Transverse colon (tissue), 4 donors: Measurements from ENCODE around the gene NCBP3. TPM values are rescaled to one million over a fixed set of nuclear protein-coding genes. Genes with fewer than 3 reads are reported as not detected.

Experiments used
- DNase-seq: peaks from one replicate; pipeline ENCODE4 v3.0.0-alpha.2; 2019
- H3K27ac ChIP-seq, 4 donors: fragments of 200-600 bp; sonication (generic); 2 replicates each; pipeline ENCODE4 v1.5.1; 2016 to 2018; ENCODE audit warnings: inconsistent platforms in 4 of 4
- H3K27me3 ChIP-seq: fragments of 200-600 bp; sonication (generic); 2 replicates; pipeline ENCODE4 v1.5.1; 2017; ENCODE audit warnings: inconsistent platforms
- H3K36me3 ChIP-seq, 4 donors: fragments of 200-600 bp; sonication (generic); 2 replicates each; pipeline ENCODE4 v1.5.1; 2017 to 2019; ENCODE audit warnings: inconsistent platforms in 4 of 4
- H3K4me1 ChIP-seq, 4 donors: fragments of 200-600 bp; sonication (generic); 2 replicates each; pipeline ENCODE4 v1.5.1; 2017 to 2020; ENCODE audit warnings: inconsistent platforms in 4 of 4
- H3K4me3 ChIP-seq, 4 donors: fragments of 200-600 bp; sonication (generic); 1 replicate in 1 of 4; 2 replicates in 3 of 4; pipeline versions ENCODE4 v1.5.1 to v1.6.1; 2017 to 2019; ENCODE audit warnings: inconsistent platforms in 4 of 4
- H3K9me3 ChIP-seq, 2 donors: fragments of 200-600 bp; sonication (generic); 2 replicates each; pipeline ENCODE4 v1.5.1; 2017 to 2019; ENCODE audit warnings: inconsistent platforms in 2 of 2
- EP300 ChIP-seq: sonication (generic); formaldehyde crosslinking; IDR thresholded peaks from one replicate; pipeline ENCODE4 v1.6.1; 2017; ENCODE audit warnings: antibody characterized with exemption, low read depth
- POLR2A ChIP-seq: fragments of 450-650 bp; IDR thresholded peaks from one replicate; pipeline ENCODE4 v1.6.1; 2016; ENCODE audit warnings: antibody characterized with exemption, mild to moderate bottlenecking, moderate library complexity
- POLR2AphosphoS5 ChIP-seq, 3 donors: sonication (generic); formaldehyde crosslinking; IDR thresholded peaks; one replicate each; pipeline ENCODE4 v1.6.1; 2016; ENCODE audit warnings: antibody characterized with exemption in 3 of 3
- WGBS, 2 donors: methylation state at CpG; one replicate each; pipeline ENCODE4 v1.1.5; 2018; ENCODE audit warnings: low coverage in 1 of 2; 5-methylcytosine and 5-hydroxymethylcytosine counted together
- in situ Hi-C, 4 donors: fragments of 200-750 bp; cut with MboI; loops; one replicate each; pipeline versions ENCODE4 v1.15.0 to v1.15.1; 2017; ENCODE audit warnings: low sequenced_read_pairs in 3 of 4, low pct_ligation_motif_present in 1 of 4, low pct_unique_long_range_greater_than_20kb in 1 of 4
- intact Hi-C: fragments of 100-400 bp; cut with DNase I; formaldehyde crosslinking; loops from one replicate; pipeline ENCODE4 v1.15.1; 2023; ENCODE audit warnings: low total_unique reads
- total RNA-seq, 4 donors: library from RNA; depleted of rRNA; stranded (reverse); fragments of >200 nt; gene quantifications; one replicate each; pipeline ENCODE4 v1.1.0, GENCODE V29; 2016
- TF ChIP-seq, protein P1 (sequence below), 5 experiments: fragments of 200-600 bp in 3 of 5; fragments of 450-650 bp in 2 of 5; sonication (generic) in 3 of 5; IDR thresholded peaks; 1 replicate in 2 of 5; 2 replicates in 3 of 5; pipeline ENCODE4 v1.5.1; 2016 to 2017; ENCODE audit warnings: antibody characterized with exemption in 5 of 5, inconsistent platforms in 3 of 5, mild to moderate bottlenecking in 2 of 5, moderate library complexity in 1 of 5

The NCBP3 gene
- total RNA-seq, 4 donors from 2014 or later: 28.9 to 55.6 (median 45.8) TPM

DNA sequence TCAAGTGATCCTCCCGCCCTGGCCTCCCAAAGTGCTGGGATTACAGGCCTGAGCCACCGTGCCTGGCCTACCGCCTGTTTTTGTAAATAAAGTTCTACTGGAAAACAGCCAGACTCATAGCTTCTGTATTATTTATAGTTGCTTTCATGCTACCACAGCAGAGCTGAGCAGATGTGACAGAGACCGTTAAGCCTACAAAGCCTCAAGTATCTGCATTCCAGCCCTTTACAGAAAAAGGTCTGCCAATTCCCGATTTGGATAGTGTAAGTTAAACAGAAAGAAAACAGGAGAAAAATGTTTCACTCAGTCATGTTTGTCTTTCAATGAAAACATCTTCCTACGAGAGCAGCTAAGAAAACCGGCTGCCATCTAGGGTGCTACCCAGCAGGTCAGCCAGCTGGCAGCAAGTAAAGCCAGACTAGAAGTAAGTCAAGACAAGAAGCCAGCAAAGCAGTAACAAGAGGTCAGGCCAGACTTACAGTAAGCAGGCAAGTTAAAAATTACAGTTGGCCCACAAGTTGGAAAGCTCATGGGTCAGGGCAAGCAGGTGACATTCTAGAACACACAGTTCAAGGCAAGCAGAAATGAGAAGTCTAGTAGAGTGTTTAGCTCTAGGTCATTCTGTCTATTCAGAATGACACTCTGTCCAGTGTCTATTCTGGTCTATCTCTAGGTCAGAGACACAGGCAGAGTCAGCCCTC lies 17.7 kb downstream of the NCBP3 start:
- 50 to 67% methylated on average over 5 to 7 of the region's 7 CpGs for WGBS, 2 donors
- TF ChIP-seq POLR2AphosphoS5 (IDR thresholded peaks at IDR 0.05) (peak in 2 of 3 donors; percentile 41), EP300 (no peak), POLR2A (no peak)
- DNase-seq: no peak
- no peaks in the 10 kb centered on the region for H3K9me3 ChIP-seq
- peaks cover 0 to 28% (median 12%) of the 10 kb centered on the region in 4 donors for H3K36me3 ChIP-seq
- H3K4me1 ChIP-seq: peaks cover 0 to 14% (median 7%) of the 10 kb centered on the region in 4 donors
- H3K4me3 ChIP-seq: no peak overlapping the region
- H3K27me3 ChIP-seq: no peaks in the 10 kb centered on the region
- in situ Hi-C loops: loop anchor here (10.0 to 25.0 kb wide), 2 partner anchors 91 to 94 kb away; no protein-coding TSS in a partner anchor
- peak overlapping the region; percentile 52 to 65 (median 55) for H3K27ac ChIP-seq
- intact Hi-C loops: no loop called here

DNA sequence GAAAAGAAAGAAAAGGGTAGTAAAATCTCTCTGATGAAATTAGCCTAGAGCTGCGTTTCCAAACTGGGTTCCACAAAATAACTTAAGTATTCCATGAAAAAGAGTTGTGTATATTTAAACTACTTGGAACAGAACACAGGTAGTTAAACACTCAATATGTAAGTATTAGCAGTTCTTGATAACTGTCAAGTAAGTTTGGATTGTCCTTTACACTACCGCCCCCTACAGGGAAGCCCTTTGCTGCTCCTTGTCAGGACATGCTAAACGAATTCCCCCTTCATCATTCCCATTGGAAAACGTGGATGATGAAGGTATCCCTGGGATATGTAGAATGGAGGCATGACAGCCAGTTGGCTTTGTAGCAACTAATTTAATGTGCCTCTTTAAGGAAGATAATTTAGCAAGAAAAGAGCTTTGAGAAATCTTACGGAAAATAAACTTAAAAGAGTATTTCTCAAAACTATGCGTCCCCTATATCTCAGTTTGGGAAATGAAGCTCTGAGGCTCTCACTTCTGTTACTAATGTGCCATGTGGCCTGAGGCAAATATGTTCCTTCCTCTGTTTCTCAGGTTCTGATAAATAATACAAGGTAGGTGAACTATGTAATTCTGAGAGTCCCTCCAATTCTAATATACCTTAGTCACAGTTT lies 18.8 kb downstream of the NCBP3 start:
- peak; percentile 64 for DNase-seq
- H3K4me1 ChIP-seq: peaks cover 0 to 14% (median 7%) of the 10 kb centered on the region in 4 donors
- TF ChIP-seq POLR2A: no peak
- TF ChIP-seq, protein P1, sequence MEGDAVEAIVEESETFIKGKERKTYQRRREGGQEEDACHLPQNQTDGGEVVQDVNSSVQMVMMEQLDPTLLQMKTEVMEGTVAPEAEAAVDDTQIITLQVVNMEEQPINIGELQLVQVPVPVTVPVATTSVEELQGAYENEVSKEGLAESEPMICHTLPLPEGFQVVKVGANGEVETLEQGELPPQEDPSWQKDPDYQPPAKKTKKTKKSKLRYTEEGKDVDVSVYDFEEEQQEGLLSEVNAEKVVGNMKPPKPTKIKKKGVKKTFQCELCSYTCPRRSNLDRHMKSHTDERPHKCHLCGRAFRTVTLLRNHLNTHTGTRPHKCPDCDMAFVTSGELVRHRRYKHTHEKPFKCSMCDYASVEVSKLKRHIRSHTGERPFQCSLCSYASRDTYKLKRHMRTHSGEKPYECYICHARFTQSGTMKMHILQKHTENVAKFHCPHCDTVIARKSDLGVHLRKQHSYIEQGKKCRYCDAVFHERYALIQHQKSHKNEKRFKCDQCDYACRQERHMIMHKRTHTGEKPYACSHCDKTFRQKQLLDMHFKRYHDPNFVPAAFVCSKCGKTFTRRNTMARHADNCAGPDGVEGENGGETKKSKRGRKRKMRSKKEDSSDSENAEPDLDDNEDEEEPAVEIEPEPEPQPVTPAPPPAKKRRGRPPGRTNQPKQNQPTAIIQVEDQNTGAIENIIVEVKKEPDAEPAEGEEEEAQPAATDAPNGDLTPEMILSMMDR (IDR thresholded peaks at IDR 0.05): peak; percentile 46 to 66 (median 56)
- peak overlapping the region in 2 of 4 donors; percentile 52 to 65 for H3K27ac ChIP-seq
- H3K36me3 ChIP-seq: peaks cover 0 to 38% (median 15%) of the 10 kb centered on the region in 4 donors
- no peaks in the 10 kb centered on the region for H3K9me3 ChIP-seq
- no peaks in the 10 kb centered on the region for H3K27me3 ChIP-seq
- intact Hi-C loops (no loop called here), in situ Hi-C loops (loop anchor here (10.0 to 25.0 kb wide), 2 partner anchors 90 to 92 kb away; no protein-coding TSS in a partner anchor)
- H3K4me3 ChIP-seq: no peak overlapping the region
- whole genome bisulfite sequencing, 2 donors: 50 to 57% methylated on average over 6 of the region's 6 CpGs

DNA sequence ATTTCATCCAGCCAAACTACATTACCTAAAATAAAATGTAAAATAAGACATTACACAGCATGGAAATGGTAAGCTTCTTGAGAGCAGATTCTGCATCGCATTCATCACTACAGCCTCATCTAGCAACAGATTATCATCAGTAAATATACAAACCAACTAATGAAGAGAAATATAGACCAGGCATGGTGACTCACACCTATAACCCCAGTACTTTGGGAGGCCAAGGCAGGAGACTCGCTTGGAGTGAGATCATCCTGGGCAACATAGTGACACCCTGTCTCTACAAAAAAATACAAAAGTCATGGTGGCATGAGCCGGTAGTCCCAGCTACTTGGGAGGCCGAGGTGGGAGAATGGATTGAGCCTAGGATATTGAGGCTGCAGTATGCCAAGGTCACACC lies 19.9 kb downstream of the NCBP3 start:
- in situ Hi-C loops: loop anchor here (10.0 to 25.0 kb wide), 2 partner anchors 89 to 91 kb away; no protein-coding TSS in a partner anchor
- intact Hi-C loops: no loop called here

DNA sequence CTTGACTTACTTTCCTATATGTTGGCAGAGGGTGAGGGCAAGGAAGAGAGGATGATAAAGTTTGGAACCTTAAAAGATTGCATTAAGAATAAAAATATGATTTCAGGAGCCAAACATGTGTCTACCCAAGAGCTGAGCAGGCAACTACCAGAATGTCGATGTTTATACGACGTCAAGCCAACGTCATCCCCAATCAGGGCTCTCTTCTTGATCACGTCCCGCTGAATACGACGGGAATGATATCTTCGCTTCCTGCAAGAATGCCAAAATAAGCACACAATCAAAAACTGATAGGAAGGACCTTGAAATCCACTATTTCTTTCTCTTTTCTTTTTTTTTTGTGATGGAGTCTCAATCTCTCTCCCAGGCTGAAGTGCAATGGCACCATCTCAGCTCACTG lies 24.9 kb downstream of the NCBP3 start:
- 96 to 98% methylated on average over 9 of the region's 9 CpGs for WGBS, 2 donors
- intact Hi-C loops (no loop called here), in situ Hi-C loops (loop anchor here in 2 of 4 donors (10.0 kb wide), 1 partner anchor 86 kb away; no protein-coding TSS in a partner anchor)
- no peak overlapping the region for H3K4me3 ChIP-seq
- DNase-seq: no peak
- peaks cover 0 to 83% (median 35%) of the 10 kb centered on the region in 4 donors for H3K36me3 ChIP-seq
- no peaks in the 10 kb centered on the region for H3K4me1 ChIP-seq
- no peaks in the 10 kb centered on the region for H3K27me3 ChIP-seq
- TF ChIP-seq, protein P1 (IDR thresholded peaks at IDR 0.05): no peak
- TF ChIP-seq POLR2AphosphoS5 (IDR thresholded peaks at IDR 0.05) (no peak), EP300 (no peak), POLR2A (no peak)
- H3K9me3 ChIP-seq: no peaks in the 10 kb centered on the region
- no peak overlapping the region for H3K27ac ChIP-seq

More for the DNA sequence above, 19.9 kb downstream of the NCBP3 start:
- H3K36me3 ChIP-seq: peaks cover 0 to 49% (median 17%) of the 10 kb centered on the region in 4 donors
- H3K4me1 ChIP-seq: peaks cover 0 to 14% (median 7%) of the 10 kb centered on the region in 4 donors
- no peak overlapping the region for H3K27ac ChIP-seq
- H3K4me3 ChIP-seq: no peak overlapping the region
- no peak for DNase-seq
- H3K27me3 ChIP-seq: no peaks in the 10 kb centered on the region
- no peaks in the 10 kb centered on the region for H3K9me3 ChIP-seq
- whole genome bisulfite sequencing, 2 donors: 90% methylated on average over 3 to 4 of the region's 4 CpGs
- TF ChIP-seq EP300 (no peak), POLR2AphosphoS5 (IDR thresholded peaks at IDR 0.05) (no peak), POLR2A (no peak)
- TF ChIP-seq, protein P1 (IDR thresholded peaks at IDR 0.05): no peak
